Central memory CD8-positive, alpha-beta T cell (primary cell): ENCODE measurements around the gene SIN3B.

Experiments used
- ATAC-seq: fragments of 150-1000 bp; cut with Tn5 transposase; replicated peaks from 2 replicates; pipeline ENCODE4 v1.10.0; 2022; ENCODE audit warnings: mild to moderate bottlenecking, moderate FRiP score, moderate number of reproducible peaks; ENCODE audit not compliant: poor library complexity, severe bottlenecking; ENCODE audit errors: extremely low read depth
- DNase-seq, 2 donors: peaks; one replicate each; pipeline ENCODE4 v3.0.0; 2021; ENCODE audit warnings: low spot score in 2 of 2
- H3K27ac Mint-ChIP-seq: one replicate; pipeline ENCODE4 v1.8.0; 2022; ENCODE audit warnings: low read depth, mild to moderate bottlenecking, moderate library complexity, mixed read lengths
- H3K27me3 Mint-ChIP-seq: one replicate; pipeline ENCODE4 v1.8.0; 2022; ENCODE audit warnings: mixed read lengths
- H3K36me3 Mint-ChIP-seq: one replicate; pipeline ENCODE4 v1.8.0; 2022; ENCODE audit warnings: mild to moderate bottlenecking, moderate library complexity, mixed read lengths; ENCODE audit not compliant: insufficient read depth
- H3K4me1 Mint-ChIP-seq: one replicate; pipeline ENCODE4 v1.8.0; 2022; ENCODE audit warnings: mixed read lengths
- H3K4me3 Mint-ChIP-seq: one replicate; pipeline ENCODE4 v1.8.0; 2022; ENCODE audit warnings: mild to moderate bottlenecking, moderate library complexity, mixed read lengths
- H3K9me3 Mint-ChIP-seq: one replicate; pipeline ENCODE4 v1.8.0; 2022; ENCODE audit warnings: mixed read lengths

SIN3B gene

GRCh38 chr19:16831531-16831930, 2.3 kb downstream of the SIN3B start:
- Mint-ChIP-seq H3K27ac (peak overlapping the region; percentile 7), H3K27me3 (peaks cover 12% of the 10 kb centered on the region), H3K4me3 (peak overlapping the region; percentile 36), H3K36me3 (peaks cover 29% of the 10 kb centered on the region), H3K9me3 (no peaks in the 10 kb centered on the region), H3K4me1 (peaks cover 11% of the 10 kb centered on the region)
- no peak for ATAC-seq
- no peak for DNase-seq

- H3K27ac Mint-ChIP-seq, result no peak overlapping the region
- peaks cover 29% of the 10 kb centered on the region for H3K4me1 Mint-ChIP-seq
Measured at GRCh38 chr19:16834747-16835146, 5.5 kb downstream of the SIN3B start.

GRCh38 chr19:16836115-16837034, 7.2 kb downstream of the SIN3B start:
- no peaks in the 10 kb centered on the region for H3K9me3 Mint-ChIP-seq

More at GRCh38 chr19:16834747-16835146, 5.5 kb downstream of the SIN3B start:
- H3K36me3 Mint-ChIP-seq, result peaks cover 29% of the 10 kb centered on the region
- H3K4me3 Mint-ChIP-seq, result no peak overlapping the region
- no peaks in the 10 kb centered on the region for H3K9me3 Mint-ChIP-seq
- ATAC-seq (no peak), DNase-seq (no peak)
- no peaks in the 10 kb centered on the region for H3K27me3 Mint-ChIP-seq

GRCh38 chr19:16837035-16837362, 7.8 kb downstream of the SIN3B start:
- peak overlapping the region; percentile 22 for H3K27ac Mint-ChIP-seq
- no peak for ATAC-seq
- peaks cover 18% of the 10 kb centered on the region for H3K4me1 Mint-ChIP-seq
- no peaks in the 10 kb centered on the region for H3K27me3 Mint-ChIP-seq
- H3K4me3 Mint-ChIP-seq, result no peak overlapping the region
- H3K36me3 Mint-ChIP-seq, result peaks cover 34% of the 10 kb centered on the region
- no peaks in the 10 kb centered on the region for H3K9me3 Mint-ChIP-seq
- no peak for DNase-seq

More at GRCh38 chr19:16836115-16837034, 7.2 kb downstream of the SIN3B start:
- ATAC-seq, result no peak
- Mint-ChIP-seq H3K27me3 (no peaks in the 10 kb centered on the region), H3K36me3 (peaks cover 32% of the 10 kb centered on the region), H3K4me1 (peaks cover 22% of the 10 kb centered on the region), H3K4me3 (no peak overlapping the region), H3K27ac (no peak overlapping the region)
- DNase-seq, result no peak

GRCh38 chr19:16841391-16841926, 12.3 kb downstream of the SIN3B start:
- no peaks in the 10 kb centered on the region for H3K9me3 Mint-ChIP-seq
- H3K36me3 Mint-ChIP-seq, result peaks cover 25% of the 10 kb centered on the region
- peaks cover 18% of the 10 kb centered on the region for H3K4me1 Mint-ChIP-seq
- DNase-seq, result no peak
- H3K4me3 Mint-ChIP-seq, result no peak overlapping the region
- no peak overlapping the region for H3K27ac Mint-ChIP-seq
- H3K27me3 Mint-ChIP-seq, result no peaks in the 10 kb centered on the region
- ATAC-seq, result no peak

GRCh38 chr19:16846901-16847300, 17.7 kb downstream of the SIN3B start:
- Mint-ChIP-seq H3K27ac (peak overlapping the region; percentile 64), H3K9me3 (no peaks in the 10 kb centered on the region), H3K4me1 (no peaks in the 10 kb centered on the region), H3K4me3 (no peak overlapping the region), H3K36me3 (peaks cover 39% of the 10 kb centered on the region), H3K27me3 (no peaks in the 10 kb centered on the region)
- ATAC-seq, result no peak
- DNase-seq, result no peak

- DNase-seq (no peak), ATAC-seq (no peak)
- no peaks in the 10 kb centered on the region for H3K9me3 Mint-ChIP-seq
- H3K27me3 Mint-ChIP-seq, result no peaks in the 10 kb centered on the region
- H3K4me3 Mint-ChIP-seq, result no peak overlapping the region
- no peaks in the 10 kb centered on the region for H3K4me1 Mint-ChIP-seq
- peaks cover 36% of the 10 kb centered on the region for H3K36me3 Mint-ChIP-seq
- peak overlapping the region; percentile 38 for H3K27ac Mint-ChIP-seq
Measured at GRCh38 chr19:16847430-16847829, 18.2 kb downstream of the SIN3B start.

- no peak for ATAC-seq
- Mint-ChIP-seq H3K27me3 (no peaks in the 10 kb centered on the region), H3K4me1 (no peaks in the 10 kb centered on the region), H3K36me3 (peaks cover 33% of the 10 kb centered on the region), H3K9me3 (no peaks in the 10 kb centered on the region), H3K4me3 (no peak overlapping the region), H3K27ac (no peak overlapping the region)
- no peak for DNase-seq
Measured at GRCh38 chr19:16849168-16849567, 20.0 kb downstream of the SIN3B start.

GRCh38 chr19:16850133-16850532, 20.9 kb downstream of the SIN3B start:
- H3K27ac Mint-ChIP-seq, result no peak overlapping the region
- peaks cover 37% of the 10 kb centered on the region for H3K36me3 Mint-ChIP-seq
- H3K9me3 Mint-ChIP-seq, result no peaks in the 10 kb centered on the region
- DNase-seq (no peak), ATAC-seq (no peak)
- H3K27me3 Mint-ChIP-seq, result no peaks in the 10 kb centered on the region
- no peaks in the 10 kb centered on the region for H3K4me1 Mint-ChIP-seq
- H3K4me3 Mint-ChIP-seq, result no peak overlapping the region

- Mint-ChIP-seq H3K27me3 (no peaks in the 10 kb centered on the region), H3K27ac (no peak overlapping the region), H3K4me3 (no peak overlapping the region), H3K36me3 (peaks cover 39% of the 10 kb centered on the region), H3K9me3 (no peaks in the 10 kb centered on the region), H3K4me1 (no peaks in the 10 kb centered on the region)
- ATAC-seq (no peak), DNase-seq (no peak)
Measured at GRCh38 chr19:16851031-16851712, 22.0 kb downstream of the SIN3B start.

- peaks cover 43% of the 10 kb centered on the region for H3K36me3 Mint-ChIP-seq
- no peak for DNase-seq
- H3K27ac Mint-ChIP-seq, result no peak overlapping the region
- no peaks in the 10 kb centered on the region for H3K4me1 Mint-ChIP-seq
- H3K4me3 Mint-ChIP-seq, result no peak overlapping the region
- no peak for ATAC-seq
- no peaks in the 10 kb centered on the region for H3K27me3 Mint-ChIP-seq
- H3K9me3 Mint-ChIP-seq, result no peaks in the 10 kb centered on the region
Measured at GRCh38 chr19:16853066-16853465, 23.9 kb downstream of the SIN3B start.

GRCh38 chr19:16856091-16856490, 26.9 kb downstream of the SIN3B start:
- no peak for ATAC-seq

GRCh38 chr19:16859626-16860025, 30.4 kb downstream of the SIN3B start:
- Mint-ChIP-seq H3K9me3 (no peaks in the 10 kb centered on the region), H3K4me3 (no peak overlapping the region), H3K27ac (no peak overlapping the region), H3K4me1 (no peaks in the 10 kb centered on the region), H3K27me3 (no peaks in the 10 kb centered on the region), H3K36me3 (peaks cover 25% of the 10 kb centered on the region)
- DNase-seq (no peak), ATAC-seq (no peak)

More at GRCh38 chr19:16856091-16856490, 26.9 kb downstream of the SIN3B start:
- H3K9me3 Mint-ChIP-seq, result no peaks in the 10 kb centered on the region
- no peak overlapping the region for H3K27ac Mint-ChIP-seq
- H3K36me3 Mint-ChIP-seq, result peaks cover 30% of the 10 kb centered on the region
- DNase-seq, result no peak
- H3K4me3 Mint-ChIP-seq, result no peak overlapping the region
- H3K4me1 Mint-ChIP-seq, result no peaks in the 10 kb centered on the region
- H3K27me3 Mint-ChIP-seq, result no peaks in the 10 kb centered on the region
